DOHH2 (cell line): Measurements from ENCODE around the gene TMEM95.

Experiments used
- CTCF ChIP-seq: fragments of 200-600 bp; sonication (generic); IDR thresholded peaks from one replicate; pipeline ENCODE4 v1.5.1; 2014; ENCODE audit warnings: antibody characterized with exemption, mild to moderate bottlenecking, low read depth, low read length; ENCODE audit not compliant: poor library complexity, severe bottlenecking
- EZH2phosphoT487 ChIP-seq: fragments of 200-600 bp; sonication (generic); IDR thresholded peaks from 2 replicates; pipeline ENCODE4 v1.6.1; 2017; ENCODE audit warnings: borderline replicate concordance, mild to moderate bottlenecking, antibody characterized with exemption, low read length, moderate library complexity, mixed read lengths

- TF ChIP-seq CTCF: no peak
- no peak for TF ChIP-seq EZH2phosphoT487
Observed at GRCh38 chr17:7393613-7394451, 38.9 kb downstream of the TMEM95 start.
